Mucosa of gallbladder (tissue), 1 donor: ENCODE results near the gene NEURL2. TPM values are rescaled to one million over a fixed set of nuclear protein-coding genes. Genes with fewer than 3 reads are reported as not detected.

Experiments used
- DNase-seq: peaks from one replicate; pipeline ENCODE4 v3.0.0-alpha.2; 2020; ENCODE audit warnings: low spot score
- total RNA-seq: library from RNA; stranded (reverse); gene quantifications from one replicate; pipeline ENCODE4 v1.2.1, GENCODE V29; 2021
- donor health status: DM: no; HTN: no; CAD: no.

NEURL2 gene
- total RNA-seq, 1 donor from 2014 or later = 5.9 TPM

DNA sequence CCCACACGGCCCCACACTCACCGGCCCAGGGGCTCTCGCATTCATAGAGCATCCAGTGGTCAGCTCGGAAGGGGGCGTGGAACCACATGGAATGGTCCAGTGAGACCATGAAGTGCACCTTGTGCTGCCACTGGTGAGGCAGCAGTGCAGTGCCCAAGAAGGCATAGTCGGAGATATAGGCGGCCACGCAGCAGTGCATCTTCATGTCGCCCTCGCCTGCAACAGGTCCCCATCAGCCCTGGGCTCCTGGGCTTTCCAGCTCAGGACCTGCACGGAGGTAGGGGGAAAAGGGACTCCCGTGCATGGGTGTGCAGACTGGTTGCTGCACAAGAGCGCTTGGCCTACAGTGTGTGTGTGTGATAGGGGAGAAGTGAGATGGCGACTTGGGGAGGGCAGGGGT is 47.5 kb downstream of the NEURL2 start:
- no peak for DNase-seq

DNA sequence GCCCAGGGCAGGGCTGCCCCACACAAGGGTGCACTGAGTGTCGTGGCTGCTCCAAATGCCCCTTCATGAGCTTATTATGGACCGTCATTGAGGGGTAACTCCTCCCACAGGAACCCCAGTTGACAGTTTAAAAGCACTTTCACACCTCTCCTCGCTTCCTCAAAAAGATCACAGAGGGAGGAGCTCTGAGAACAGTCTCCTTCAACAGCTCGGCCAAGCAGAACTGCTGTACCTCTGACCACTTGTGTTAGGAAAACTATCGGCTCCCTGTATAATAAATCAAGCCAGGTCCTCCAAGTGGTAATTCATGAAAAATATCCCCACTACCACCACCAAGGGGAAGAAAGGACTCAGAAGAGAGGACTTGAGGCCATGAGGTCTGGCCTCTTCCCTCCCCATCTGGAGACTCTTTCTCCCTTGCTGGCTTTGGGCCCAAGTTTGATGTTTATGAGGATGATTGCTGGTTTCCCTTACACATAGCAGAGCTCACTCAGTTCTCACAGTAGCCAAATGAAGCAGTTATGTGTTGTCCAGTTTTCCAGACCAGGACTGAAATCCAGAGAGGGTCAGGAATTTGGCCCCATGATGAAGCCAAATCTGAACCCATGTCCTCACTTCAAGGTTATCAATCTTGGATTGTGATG is 48.7 kb downstream of the NEURL2 start:
- DNase-seq = no peak

DNA sequence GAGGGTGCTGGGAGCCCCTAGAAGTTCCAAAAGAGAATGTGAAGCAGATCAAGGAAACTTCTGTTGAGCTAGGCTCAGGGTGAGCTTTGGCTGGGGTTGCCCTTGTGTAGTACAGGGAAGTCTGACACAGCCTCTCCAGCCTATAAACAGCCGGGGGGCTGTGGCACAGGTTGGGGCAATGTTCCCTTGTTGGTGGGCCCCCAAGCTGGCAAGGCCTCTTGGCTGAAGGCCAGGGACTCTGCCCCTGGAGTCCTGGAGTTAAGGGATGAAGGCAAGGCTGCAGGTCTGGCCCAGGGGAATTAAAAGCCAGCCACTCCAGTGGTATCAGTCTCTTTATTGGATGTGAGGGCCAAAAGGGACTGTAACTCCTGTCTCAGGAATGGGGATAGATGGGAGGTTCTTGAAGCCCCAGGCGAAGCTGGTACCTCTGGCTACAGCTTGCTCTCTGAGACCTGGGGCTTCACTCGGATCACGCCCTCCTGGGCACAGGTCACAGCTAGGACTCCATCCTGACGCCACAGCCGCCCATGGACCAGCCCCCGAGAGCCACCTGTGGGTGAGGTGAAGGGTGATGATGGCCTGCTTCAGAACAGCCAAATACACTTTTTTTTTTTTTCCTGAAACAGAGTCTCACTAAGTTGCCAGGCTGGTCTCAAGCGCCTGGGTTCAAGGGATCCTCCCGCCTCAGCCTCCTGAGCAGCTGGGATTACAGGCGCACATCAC is 49.4 kb downstream of the NEURL2 start:
- no peak for DNase-seq

DNA sequence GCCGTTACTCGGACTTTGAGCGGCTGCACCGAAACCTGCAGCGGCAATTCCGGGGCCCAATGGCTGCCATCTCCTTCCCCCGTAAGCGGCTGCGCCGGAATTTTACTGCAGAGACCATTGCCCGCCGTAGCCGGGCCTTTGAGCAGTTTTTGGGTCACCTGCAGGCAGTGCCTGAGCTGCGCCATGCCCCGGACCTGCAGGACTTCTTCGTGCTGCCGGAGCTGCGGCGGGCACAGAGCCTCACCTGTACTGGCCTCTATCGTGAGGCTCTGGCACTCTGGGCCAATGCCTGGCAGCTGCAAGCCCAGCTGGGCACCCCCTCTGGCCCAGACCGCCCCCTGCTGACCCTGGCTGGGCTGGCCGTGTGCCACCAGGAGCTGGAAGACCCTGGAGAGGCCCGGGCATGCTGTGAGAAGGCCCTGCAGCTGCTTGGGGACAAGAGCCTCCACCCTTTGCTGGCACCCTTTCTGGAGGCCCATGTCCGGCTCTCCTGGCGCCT is 50.3 kb downstream of the NEURL2 start:
- no peak for DNase-seq

Other genes starting within 250 kb of the NEURL2 start
- not detected for gene WFDC11, start 221.0 kb downstream of the NEURL2 start, total RNA-seq
- gene WFDC13, start 189.2 kb downstream of the NEURL2 start, total RNA-seq = not detected
- 0.49 TPM for gene WFDC10B, start 186.2 kb downstream of the NEURL2 start, total RNA-seq
- gene SPINT4, start 168.9 kb downstream of the NEURL2 start, total RNA-seq = not detected
- gene WFDC3, start 99.3 kb downstream of the NEURL2 start, total RNA-seq = 1.8 TPM
- 26.4 TPM for gene DNTTIP1, start 99.3 kb downstream of the NEURL2 start, total RNA-seq
- gene UBE2C, start 78.6 kb downstream of the NEURL2 start, total RNA-seq = 2.9 TPM
- 0.81 TPM for gene TNNC2, start 63.9 kb downstream of the NEURL2 start, total RNA-seq
- gene SNX21, start 57.4 kb downstream of the NEURL2 start, total RNA-seq = 34.6 TPM
- gene ACOT8, start 33.8 kb downstream of the NEURL2 start, total RNA-seq = 35.7 TPM
- 4.7 TPM for gene ZSWIM3, start 33.6 kb downstream of the NEURL2 start, total RNA-seq
- 14.6 TPM for gene ZSWIM1, start 10.0 kb downstream of the NEURL2 start, total RNA-seq
- 2.8 TPM for gene SPATA25, start 3.6 kb downstream of the NEURL2 start, total RNA-seq
- 153 TPM for gene CTSA, start 127 bp upstream of the NEURL2 start, total RNA-seq
- gene PLTP, start 20.9 kb upstream of the NEURL2 start, total RNA-seq = 111 TPM
- gene PCIF1, start 43.5 kb upstream of the NEURL2 start, total RNA-seq = 29.3 TPM
- gene ZNF335, start 81.0 kb upstream of the NEURL2 start, total RNA-seq = 19.4 TPM
- 0.52 TPM for gene MMP9, start 117.7 kb upstream of the NEURL2 start, total RNA-seq
- gene SLC12A5, start 138.0 kb upstream of the NEURL2 start, total RNA-seq = 0.32 TPM
- 27.0 TPM for gene NCOA5, start 198.8 kb upstream of the NEURL2 start, total RNA-seq
- 15.8 TPM for gene CD40, start 227.1 kb upstream of the NEURL2 start, total RNA-seq